Spleen (tissue), 7 donors: Measurements from ENCODE around the gene LRIT2.

Experiments used
- POLR2A ChIP-seq, 3 donors: fragments of 450-650 bp; IDR thresholded peaks; one replicate each; pipeline ENCODE4 v1.5.1; 2017; ENCODE audit warnings: antibody characterized with exemption in 3 of 3, mild to moderate bottlenecking in 1 of 3
- TF ChIP-seq, protein P1 (sequence below), 11 experiments: fragments of 200-600 bp in 7 of 11; fragments of 450-650 bp in 4 of 11; sonication (generic) in 4 of 11; IDR thresholded peaks in 8 of 11; conservative IDR thresholded peaks in 3 of 11; 1 replicate in 7 of 11; 2 replicates in 4 of 11; pipeline versions ENCODE4 v1.4.0 to v1.8.0; 2016 to 2021; ENCODE audit warnings: antibody characterized with exemption in 11 of 11, inconsistent platforms in 4 of 11, mild to moderate bottlenecking in 1 of 11
- donor health status: DM: no; HTN: no; CAD: no; lungs with moderate emphysema.
- donor health status: DM: no; HTN: no; CAD: no.
- donor health status: DM: no; HTN: no; CAD: no.

DNA sequence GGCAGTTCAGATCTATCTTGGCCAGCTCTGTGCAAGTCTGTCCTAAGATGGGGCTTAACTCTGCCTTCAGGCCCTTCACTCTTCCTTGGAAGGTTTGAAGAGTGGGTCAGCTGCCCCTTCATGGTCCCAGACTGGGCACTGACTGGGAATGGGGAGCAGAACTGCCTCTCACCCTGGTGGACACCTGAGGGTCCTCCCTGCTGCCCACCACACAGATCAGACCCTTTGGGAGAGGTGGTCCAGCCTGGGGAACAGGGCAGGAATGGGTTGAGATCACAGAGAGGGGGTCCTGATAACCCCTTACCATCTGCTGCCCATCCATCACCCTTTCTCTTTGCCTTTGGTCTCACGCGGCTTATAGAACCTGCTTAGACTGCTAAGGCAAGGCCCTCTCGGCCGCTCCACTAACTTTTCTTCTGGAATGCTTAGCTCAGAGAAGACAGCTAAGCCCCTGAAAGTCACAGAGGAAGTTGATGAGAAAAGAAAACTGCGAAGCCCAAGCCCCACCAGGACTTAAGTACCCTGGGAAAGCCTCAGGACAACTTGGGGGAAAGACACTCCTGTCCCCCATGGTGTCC, 31.4 kb downstream of the LRIT2 start:
- TF ChIP-seq, protein P1, sequence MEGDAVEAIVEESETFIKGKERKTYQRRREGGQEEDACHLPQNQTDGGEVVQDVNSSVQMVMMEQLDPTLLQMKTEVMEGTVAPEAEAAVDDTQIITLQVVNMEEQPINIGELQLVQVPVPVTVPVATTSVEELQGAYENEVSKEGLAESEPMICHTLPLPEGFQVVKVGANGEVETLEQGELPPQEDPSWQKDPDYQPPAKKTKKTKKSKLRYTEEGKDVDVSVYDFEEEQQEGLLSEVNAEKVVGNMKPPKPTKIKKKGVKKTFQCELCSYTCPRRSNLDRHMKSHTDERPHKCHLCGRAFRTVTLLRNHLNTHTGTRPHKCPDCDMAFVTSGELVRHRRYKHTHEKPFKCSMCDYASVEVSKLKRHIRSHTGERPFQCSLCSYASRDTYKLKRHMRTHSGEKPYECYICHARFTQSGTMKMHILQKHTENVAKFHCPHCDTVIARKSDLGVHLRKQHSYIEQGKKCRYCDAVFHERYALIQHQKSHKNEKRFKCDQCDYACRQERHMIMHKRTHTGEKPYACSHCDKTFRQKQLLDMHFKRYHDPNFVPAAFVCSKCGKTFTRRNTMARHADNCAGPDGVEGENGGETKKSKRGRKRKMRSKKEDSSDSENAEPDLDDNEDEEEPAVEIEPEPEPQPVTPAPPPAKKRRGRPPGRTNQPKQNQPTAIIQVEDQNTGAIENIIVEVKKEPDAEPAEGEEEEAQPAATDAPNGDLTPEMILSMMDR (IDR thresholded peaks at IDR 0.05 in 8 of 11, conservative IDR thresholded peaks at IDR 0.05 in 3 of 11): no peak
- TF ChIP-seq POLR2A (IDR thresholded peaks at IDR 0.05): no peak
